DOHH2 (cell line): ENCODE measurements around the gene RBAK.
"Not testable (repeated sequence)": the region's sequence is repeated elsewhere in the genome, so short reads cannot be mapped to it uniquely, and the experiment has no call there.

ENCODE experiments used
- EZH2phosphoT487 ChIP-seq: fragments of 200-600 bp; sonication (generic); IDR thresholded peaks from 2 replicates; pipeline ENCODE4 v1.6.1; 2017; ENCODE audit warnings: borderline replicate concordance, mild to moderate bottlenecking, antibody characterized with exemption, low read length, moderate library complexity, mixed read lengths
- TF ChIP-seq, protein P1 (sequence below): fragments of 200-600 bp; sonication (generic); IDR thresholded peaks from one replicate; pipeline ENCODE4 v1.5.1; 2014; ENCODE audit warnings: antibody characterized with exemption, mild to moderate bottlenecking, low read depth, low read length; ENCODE audit not compliant: poor library complexity, severe bottlenecking

DNA sequence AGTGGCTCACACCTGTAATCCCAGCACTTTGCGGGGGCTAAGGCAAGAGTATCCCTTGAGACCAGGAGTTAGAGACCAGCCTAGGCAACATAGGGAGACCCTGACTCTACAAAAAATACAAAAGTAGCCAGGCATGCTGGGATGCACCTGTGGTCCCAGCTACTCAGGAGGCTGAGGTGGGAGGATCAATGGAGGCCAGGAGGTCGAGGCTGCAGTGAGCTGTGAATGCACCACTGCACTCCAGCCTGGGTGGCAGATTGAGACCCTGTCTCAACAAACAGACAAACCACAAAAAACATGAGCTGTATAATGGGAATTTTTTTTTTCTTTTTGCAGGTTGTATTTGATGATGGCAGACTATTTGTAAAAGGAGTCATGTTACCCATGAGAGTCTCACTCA is 1.5 kb downstream of the RBAK start:
- TF ChIP-seq, protein P1, sequence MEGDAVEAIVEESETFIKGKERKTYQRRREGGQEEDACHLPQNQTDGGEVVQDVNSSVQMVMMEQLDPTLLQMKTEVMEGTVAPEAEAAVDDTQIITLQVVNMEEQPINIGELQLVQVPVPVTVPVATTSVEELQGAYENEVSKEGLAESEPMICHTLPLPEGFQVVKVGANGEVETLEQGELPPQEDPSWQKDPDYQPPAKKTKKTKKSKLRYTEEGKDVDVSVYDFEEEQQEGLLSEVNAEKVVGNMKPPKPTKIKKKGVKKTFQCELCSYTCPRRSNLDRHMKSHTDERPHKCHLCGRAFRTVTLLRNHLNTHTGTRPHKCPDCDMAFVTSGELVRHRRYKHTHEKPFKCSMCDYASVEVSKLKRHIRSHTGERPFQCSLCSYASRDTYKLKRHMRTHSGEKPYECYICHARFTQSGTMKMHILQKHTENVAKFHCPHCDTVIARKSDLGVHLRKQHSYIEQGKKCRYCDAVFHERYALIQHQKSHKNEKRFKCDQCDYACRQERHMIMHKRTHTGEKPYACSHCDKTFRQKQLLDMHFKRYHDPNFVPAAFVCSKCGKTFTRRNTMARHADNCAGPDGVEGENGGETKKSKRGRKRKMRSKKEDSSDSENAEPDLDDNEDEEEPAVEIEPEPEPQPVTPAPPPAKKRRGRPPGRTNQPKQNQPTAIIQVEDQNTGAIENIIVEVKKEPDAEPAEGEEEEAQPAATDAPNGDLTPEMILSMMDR: not testable (repeated sequence)
- TF ChIP-seq EZH2phosphoT487: not testable (repeated sequence)
